Keratinocyte (primary cell): ENCODE results near the gene TNFSF8. TPM values are rescaled to one million over a fixed set of nuclear protein-coding genes. Genes with fewer than 3 reads are reported as not detected.

Experiments
- DNase-seq: peaks from one replicate; pipeline ENCODE4 v3.0.0-alpha.2; 2011; ENCODE audit warnings: low read depth, missing footprints, low spot score
- FAIRE-seq: peaks from 2 replicates; lab custom pipeline; 2011; peaks lifted over from hg19 to GRCh38; lab: Jason Lieb, UNC
- H2AFZ ChIP-seq: 2 replicates; pipeline ENCODE4 v1.6.0; 2012; ENCODE audit warnings: low read length, control low read depth, inconsistent platforms; ENCODE audit not compliant: control insufficient read depth
- H3K27ac ChIP-seq: 2 replicates; pipeline ENCODE4 v1.5.1; 2011; ENCODE audit warnings: low read length; ENCODE audit not compliant: control insufficient read depth, insufficient read depth
- H3K27me3 ChIP-seq: 3 replicates; pipeline ENCODE4 v1.6.0; 2011; ENCODE audit warnings: low read length; ENCODE audit not compliant: control insufficient read depth, insufficient read depth; ENCODE audit errors: extremely low read depth
- H3K36me3 ChIP-seq, 2 experiments: 2 replicates in 1 of 2; 3 replicates in 1 of 2; pipeline ENCODE4 v1.5.1; 2011; ENCODE audit warnings: low read length in 2 of 2, mild to moderate bottlenecking in 1 of 2; ENCODE audit not compliant: control insufficient read depth in 2 of 2, insufficient read depth in 2 of 2; ENCODE audit errors: extremely low read depth in 1 of 2
- H3K4me1 ChIP-seq: 3 replicates; pipeline ENCODE4 v1.5.1; 2011; ENCODE audit warnings: low read length; ENCODE audit not compliant: control insufficient read depth, insufficient read depth; ENCODE audit errors: extremely low read depth
- H3K4me2 ChIP-seq: 3 replicates; pipeline ENCODE4 v1.6.0; 2011; ENCODE audit warnings: low read depth, low read length; ENCODE audit not compliant: control insufficient read depth, insufficient read depth; ENCODE audit errors: extremely low read depth
- H3K4me3 ChIP-seq, 3 experiments: fragments of 200-600 bp in 1 of 3; sonication (generic) in 1 of 3; 2 replicates in 2 of 3; 3 replicates in 1 of 3; pipeline ENCODE4 v1.5.1; 2011 to 2016; ENCODE audit warnings: low read length in 3 of 3, mild to moderate bottlenecking in 3 of 3, control low read depth in 2 of 3, inconsistent platforms in 1 of 3, low read depth in 1 of 3, mixed read lengths in 1 of 3, mixed run types in 1 of 3, moderate library complexity in 1 of 3; ENCODE audit not compliant: control insufficient read depth in 2 of 3, insufficient read depth in 2 of 3; ENCODE audit errors: extremely low read depth in 1 of 3
- H3K79me2 ChIP-seq: 2 replicates; pipeline ENCODE4 v1.6.0; 2012; ENCODE audit warnings: low read length; ENCODE audit not compliant: control insufficient read depth, insufficient read depth
- H3K9ac ChIP-seq: 3 replicates; pipeline ENCODE4 v1.6.0; 2011; ENCODE audit warnings: low read length; ENCODE audit not compliant: control insufficient read depth, insufficient read depth; ENCODE audit errors: extremely low read depth
- H3K9me1 ChIP-seq: 3 replicates; pipeline ENCODE4 v1.6.0; 2011; ENCODE audit warnings: low read length; ENCODE audit not compliant: control insufficient read depth, insufficient read depth; ENCODE audit errors: extremely low read depth
- H3K9me3 ChIP-seq: 2 replicates; pipeline ENCODE4 v1.5.1; 2012; ENCODE audit warnings: low read depth, low read length; ENCODE audit not compliant: control insufficient read depth
- H4K20me1 ChIP-seq: 3 replicates; pipeline ENCODE4 v1.6.0; 2011; ENCODE audit warnings: low read length; ENCODE audit not compliant: control insufficient read depth, insufficient read depth; ENCODE audit errors: extremely low read depth
- CTCF ChIP-seq, 3 experiments: IDR thresholded peaks in 1 of 3; conservative IDR thresholded peaks in 1 of 3; optimal IDR thresholded peaks in 1 of 3; 2 replicates in 2 of 3; 3 replicates in 1 of 3; pipeline versions ENCODE3 to v1.5.1; 2011; ENCODE audit warnings: low read length in 3 of 3, mild to moderate bottlenecking in 3 of 3, moderate library complexity in 2 of 3, control low read depth in 1 of 3, inconsistent platforms in 1 of 3; ENCODE audit not compliant: insufficient read depth in 2 of 3; ENCODE audit errors: extremely low read depth in 1 of 3
- EZH2 ChIP-seq: IDR thresholded peaks from one replicate; pipeline ENCODE4 v1.6.1; 2012; ENCODE audit warnings: inconsistent platforms, mild to moderate bottlenecking, low read length, moderate library complexity
- dilution Hi-C: fragments of 300-500 bp; cut with MboI; formaldehyde crosslinking; loops from one replicate; pipeline ENCODE4 v1.7.0; 2020; ENCODE audit warnings: low sequenced_read_pairs; ENCODE audit not compliant: extremely low pct_ligation_motif_present
- polyA plus RNA-seq, 5 experiments: library from polyadenylated mRNA; depleted of rRNA in 3 of 5; stranded (reverse) in 3 of 5; stranded (forward) in 1 of 5; unstranded in 1 of 5; fragments of >200 nt; gene quantifications; 1 replicate in 1 of 5; 2 replicates in 3 of 5; 3 replicates in 1 of 5; pipeline versions ENCODE4 v1.2.1 to v1.2.3, GENCODE V29; 2011 to 2012; ENCODE audit warnings: missing spikeins in 2 of 5, low read depth in 1 of 5, low replicate concordance in 1 of 5

Gene TNFSF8
- polyA plus RNA-seq, 1 donor (not counting 4 experiments of a cell fraction or from before 2014, with no cell fraction given): not detected

DNA sequence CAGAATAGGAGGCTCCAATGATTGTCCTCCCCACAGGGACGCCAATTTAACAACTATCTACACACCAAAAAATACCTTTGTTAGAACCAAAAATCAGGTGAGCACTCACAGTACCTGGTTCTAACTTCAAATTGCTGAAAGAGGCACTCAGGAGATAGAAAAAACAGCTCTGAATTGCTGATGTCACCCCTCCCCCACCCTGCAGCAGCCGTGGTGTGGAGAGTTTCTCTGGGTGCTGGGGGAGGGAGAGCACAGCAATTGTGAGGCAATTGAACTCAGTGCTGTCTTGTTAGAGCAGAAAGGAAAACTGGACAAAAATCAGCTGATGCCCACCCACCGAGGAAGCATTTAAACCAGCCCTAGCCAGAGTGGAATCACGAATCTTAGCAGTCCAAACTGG is 41.8 kb downstream of the TNFSF8 start:
- no peak overlapping the region for H3K4me3 ChIP-seq
- DNase-seq: no peak
- H3K9ac ChIP-seq: no peak overlapping the region
- dilution Hi-C loops: no loop called here
- H2AFZ ChIP-seq: no peak overlapping the region
- H4K20me1 ChIP-seq: no peaks in the 10 kb centered on the region
- no peaks in the 10 kb centered on the region for H3K79me2 ChIP-seq
- FAIRE-seq: no peak
- H3K9me1 ChIP-seq: no peaks in the 10 kb centered on the region
- no peaks in the 10 kb centered on the region for H3K36me3 ChIP-seq
- no peaks in the 10 kb centered on the region for H3K27me3 ChIP-seq
- TF ChIP-seq EZH2 (no peak), CTCF (optimal IDR thresholded peaks at IDR 0.05 in 1 of 3, IDR thresholded peaks at IDR 0.05 in 1 of 3, conservative IDR thresholded peaks at IDR 0.05 in 1 of 3; ENCODE audit: extremely low read depth in 1 of 3, insufficient read depth in 2 of 3, low read length in 3 of 3) (no peak)
- H3K27ac ChIP-seq: no peak overlapping the region
- H3K9me3 ChIP-seq: no peaks in the 10 kb centered on the region
- H3K4me2 ChIP-seq: no peak overlapping the region
- H3K4me1 ChIP-seq: peaks cover 18% of the 10 kb centered on the region

DNA sequence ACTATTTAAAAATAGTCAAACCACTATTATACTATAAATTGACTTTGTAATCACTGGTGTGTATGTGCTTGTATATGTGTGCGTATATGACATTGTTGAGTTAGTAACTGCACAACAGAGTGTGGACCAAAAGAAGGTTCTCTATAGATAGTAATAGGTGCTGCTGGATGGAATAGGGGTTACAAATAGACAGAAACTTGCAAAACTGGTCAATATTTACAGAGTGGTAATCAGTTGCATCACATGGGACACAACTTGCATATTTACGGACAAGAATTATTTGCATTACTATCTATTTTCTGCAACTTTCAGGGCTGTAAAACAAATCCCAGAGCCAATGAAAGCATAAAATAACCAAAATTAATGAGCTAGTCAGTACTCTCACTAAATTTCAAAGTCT is 42.4 kb downstream of the TNFSF8 start:
- no peak overlapping the region for H3K4me3 ChIP-seq
- dilution Hi-C loops: no loop called here
- no peak overlapping the region for H3K9ac ChIP-seq
- no peaks in the 10 kb centered on the region for H3K36me3 ChIP-seq
- H2AFZ ChIP-seq: no peak overlapping the region
- no peaks in the 10 kb centered on the region for H3K9me3 ChIP-seq
- H3K79me2 ChIP-seq: no peaks in the 10 kb centered on the region
- H3K9me1 ChIP-seq: no peaks in the 10 kb centered on the region
- H3K4me2 ChIP-seq: no peak overlapping the region
- no peaks in the 10 kb centered on the region for H4K20me1 ChIP-seq
- no peak for TF ChIP-seq EZH2
- TF ChIP-seq CTCF (optimal IDR thresholded peaks at IDR 0.05 in 1 of 3, IDR thresholded peaks at IDR 0.05 in 1 of 3, conservative IDR thresholded peaks at IDR 0.05 in 1 of 3; ENCODE audit: extremely low read depth in 1 of 3, insufficient read depth in 2 of 3, low read length in 3 of 3): no peak
- H3K27ac ChIP-seq: no peak overlapping the region
- no peaks in the 10 kb centered on the region for H3K27me3 ChIP-seq
- H3K4me1 ChIP-seq: peaks cover 12% of the 10 kb centered on the region
- no peak for DNase-seq
- no peak for FAIRE-seq
